Astrocyte (in vitro differentiated cells and primary cell): ENCODE data around the gene ATP6V0E1.

Experiments used
- EZH2 ChIP-seq: IDR thresholded peaks from 2 replicates; pipeline ENCODE4 v1.6.1; 2012; ENCODE audit warnings: mild to moderate bottlenecking, low read length, inconsistent platforms; ENCODE audit not compliant: insufficient read depth
- TF ChIP-seq, protein P1 (sequence below): IDR thresholded peaks from 2 replicates; pipeline ENCODE4 v1.5.1; 2011; ENCODE audit warnings: low read depth, mild to moderate bottlenecking, inconsistent platforms, low read length, moderate library complexity; ENCODE audit not compliant: insufficient read depth

DNA sequence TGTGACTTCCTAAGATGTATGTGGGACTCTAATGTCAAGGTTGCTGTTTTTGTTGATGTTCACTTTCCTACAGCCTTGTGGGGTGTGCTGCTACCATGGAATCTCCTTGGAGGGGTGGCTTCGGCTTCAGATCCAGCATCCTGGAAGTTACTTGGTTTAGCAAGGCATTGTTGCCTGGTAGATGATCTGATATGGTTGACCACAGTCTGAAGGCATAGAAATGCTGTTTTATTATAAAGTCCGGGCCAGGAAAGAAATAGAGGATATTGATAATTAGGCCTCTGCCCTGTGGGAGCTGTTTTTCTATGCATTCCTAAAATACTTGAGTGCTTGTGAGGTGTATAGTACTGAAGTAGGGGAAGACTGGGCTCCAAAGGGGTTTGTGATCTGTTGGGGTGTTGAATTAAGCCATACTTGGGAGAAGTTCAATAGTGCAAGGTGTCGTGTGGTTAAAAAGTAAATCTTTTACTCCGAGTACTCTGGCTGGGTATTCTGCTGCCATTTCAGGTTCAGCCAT is 45.3 kb downstream of the ATP6V0E1 start:
- TF ChIP-seq, protein P1, sequence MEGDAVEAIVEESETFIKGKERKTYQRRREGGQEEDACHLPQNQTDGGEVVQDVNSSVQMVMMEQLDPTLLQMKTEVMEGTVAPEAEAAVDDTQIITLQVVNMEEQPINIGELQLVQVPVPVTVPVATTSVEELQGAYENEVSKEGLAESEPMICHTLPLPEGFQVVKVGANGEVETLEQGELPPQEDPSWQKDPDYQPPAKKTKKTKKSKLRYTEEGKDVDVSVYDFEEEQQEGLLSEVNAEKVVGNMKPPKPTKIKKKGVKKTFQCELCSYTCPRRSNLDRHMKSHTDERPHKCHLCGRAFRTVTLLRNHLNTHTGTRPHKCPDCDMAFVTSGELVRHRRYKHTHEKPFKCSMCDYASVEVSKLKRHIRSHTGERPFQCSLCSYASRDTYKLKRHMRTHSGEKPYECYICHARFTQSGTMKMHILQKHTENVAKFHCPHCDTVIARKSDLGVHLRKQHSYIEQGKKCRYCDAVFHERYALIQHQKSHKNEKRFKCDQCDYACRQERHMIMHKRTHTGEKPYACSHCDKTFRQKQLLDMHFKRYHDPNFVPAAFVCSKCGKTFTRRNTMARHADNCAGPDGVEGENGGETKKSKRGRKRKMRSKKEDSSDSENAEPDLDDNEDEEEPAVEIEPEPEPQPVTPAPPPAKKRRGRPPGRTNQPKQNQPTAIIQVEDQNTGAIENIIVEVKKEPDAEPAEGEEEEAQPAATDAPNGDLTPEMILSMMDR = no peak
- TF ChIP-seq EZH2 = no peak
